Activated T-helper 1 cell treated with anti-CD3 and anti-CD28 coated beads, Interleukin-2, amount 50 U/mL, for 16 hours (primary cell): ENCODE measurements around the gene ZFYVE28.

Experiments used
- DNase-seq, 2 donors: peaks; one replicate each; pipeline ENCODE4 v3.0.0-alpha.2; 2020; ENCODE audit warnings: low read depth in 1 of 2, low spot score in 1 of 2

Gene ZFYVE28

GRCh38 chr4:2354760-2355159, 63.7 kb downstream of the ZFYVE28 start:
- DNase-seq, result no peak

- no peak for DNase-seq
These were observed 64.3 kb downstream of the ZFYVE28 start for GRCh38 chr4:2354118-2354517.

GRCh38 chr4:2353222-2354107, 65.0 kb downstream of the ZFYVE28 start:
- DNase-seq, result no peak

- no peak for DNase-seq
These were observed 65.7 kb downstream of the ZFYVE28 start for GRCh38 chr4:2352729-2353221.

GRCh38 chr4:2352171-2352570, 66.3 kb downstream of the ZFYVE28 start:
- no peak for DNase-seq

GRCh38 chr4:2350982-2351381, 67.5 kb downstream of the ZFYVE28 start:
- DNase-seq, result no peak

- no peak for DNase-seq
These were observed 69.7 kb downstream of the ZFYVE28 start for GRCh38 chr4:2348786-2349185.

GRCh38 chr4:2347190-2347589, 71.3 kb downstream of the ZFYVE28 start:
- no peak for DNase-seq

GRCh38 chr4:2343476-2343875, 75.0 kb downstream of the ZFYVE28 start:
- DNase-seq, result no peak

- DNase-seq, result no peak
These were observed 76.4 kb downstream of the ZFYVE28 start for GRCh38 chr4:2341911-2342652.

- DNase-seq, result no peak
These were observed 77.1 kb downstream of the ZFYVE28 start for GRCh38 chr4:2341261-2341841.

GRCh38 chr4:2340272-2341061, 78.0 kb downstream of the ZFYVE28 start:
- no peak for DNase-seq

GRCh38 chr4:2339458-2340271, 78.8 kb downstream of the ZFYVE28 start:
- no peak for DNase-seq

- no peak for DNase-seq
These were observed 79.5 kb downstream of the ZFYVE28 start for GRCh38 chr4:2338754-2339457.

GRCh38 chr4:2337896-2338295, 80.5 kb downstream of the ZFYVE28 start:
- no peak for DNase-seq

GRCh38 chr4:2337131-2337723, 81.2 kb downstream of the ZFYVE28 start:
- no peak for DNase-seq

GRCh38 chr4:2336659-2337058, 81.8 kb downstream of the ZFYVE28 start:
- DNase-seq, result no peak

GRCh38 chr4:2335729-2336101, 82.7 kb downstream of the ZFYVE28 start:
- DNase-seq, result no peak
